D721Med (cell line): ENCODE results near the gene LINC01488.

Experiments
- DNase-seq: peaks from one replicate; pipeline ENCODE4 v3.0.0; 2011; ENCODE audit warnings: low spot score; ENCODE audit not compliant: insufficient read length
- FAIRE-seq: peaks from 2 replicates; lab custom pipeline; 2011; peaks lifted over from hg19 to GRCh38; lab: Jason Lieb, UNC
- CTCF ChIP-seq: IDR thresholded peaks from 2 replicates; pipeline ENCODE4 v1.5.1; 2012; ENCODE audit warnings: mild to moderate bottlenecking, control low read depth; ENCODE audit not compliant: insufficient read depth; ENCODE audit errors: missing control alignments

The LINC01488 gene

GRCh38 chr11:69483691-69484426 lies 2.4 kb downstream of the LINC01488 start:
- DNase-seq (no peak), FAIRE-seq (no peak)
- TF ChIP-seq CTCF = no peak

GRCh38 chr11:69484427-69485259 lies 3.2 kb downstream of the LINC01488 start:
- no peak for TF ChIP-seq CTCF
- FAIRE-seq (no peak), DNase-seq (no peak)

GRCh38 chr11:69485337-69486041 lies 4.0 kb downstream of the LINC01488 start:
- FAIRE-seq (no peak), DNase-seq (no peak)
- TF ChIP-seq CTCF = no peak

GRCh38 chr11:69486056-69486772 lies 4.8 kb downstream of the LINC01488 start:
- DNase-seq (no peak), FAIRE-seq (no peak)
- no peak for TF ChIP-seq CTCF

GRCh38 chr11:69486773-69487291 lies 5.4 kb downstream of the LINC01488 start:
- FAIRE-seq (no peak), DNase-seq (no peak)
- no peak for TF ChIP-seq CTCF

- DNase-seq (no peak), FAIRE-seq (no peak)
- TF ChIP-seq CTCF = no peak
Observed at GRCh38 chr11:69487391-69487790, 5.9 kb downstream of the LINC01488 start.
